ENCODE results near the gene TMEM250. TPM values are rescaled to one million over a fixed set of nuclear protein-coding genes. Genes with fewer than 3 reads are reported as not detected.
A peak's percentile ranks its signal among the peaks of the same experiment; 100 is the strongest.

The TMEM250 gene
- total RNA-seq, 1 experiment from 2014 or later, result 37.5 TPM

DNA sequence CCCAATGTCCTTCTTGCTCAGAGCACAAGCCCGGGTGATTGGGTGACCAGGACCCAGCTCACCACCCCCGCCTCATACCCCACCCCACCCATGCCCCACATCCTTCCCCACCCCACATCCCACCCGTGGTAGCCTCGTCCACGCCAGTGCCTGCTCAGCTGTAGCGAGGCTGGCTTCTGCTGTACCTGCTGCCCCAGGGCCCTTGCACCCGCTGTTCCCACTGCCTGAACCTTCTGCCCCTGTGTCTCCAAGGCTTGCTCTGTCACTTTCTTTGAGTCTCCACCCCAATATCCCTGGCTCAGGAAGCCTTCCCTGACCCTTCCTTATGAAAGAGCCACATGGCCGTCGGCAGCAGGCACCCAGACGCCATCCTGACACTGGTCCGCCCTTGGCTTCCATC, 20.5 kb downstream of the TMEM250 start (continued):
- TF ChIP-seq CEBPB (IDR thresholded peaks at IDR 0.05; ENCODE audit: low read depth) (no peak), ATF3 (IDR thresholded peaks at IDR 0.05) (no peak), RAD21 (IDR thresholded peaks at IDR 0.05; ENCODE audit: low read depth) (no peak), SIN3A (IDR thresholded peaks at IDR 0.05; ENCODE audit: low read depth) (no peak), SRF (IDR thresholded peaks at IDR 0.05; ENCODE audit: low read depth) (no peak), SP1 (IDR thresholded peaks at IDR 0.05; ENCODE audit: low read depth) (no peak), EZH2 (IDR thresholded peaks at IDR 0.05) (no peak), CBX3 (IDR thresholded peaks at IDR 0.05; ENCODE audit: low read depth) (no peak)

GRCh38 chr9:136096505-136097001, 22.1 kb downstream of the TMEM250 start:
- peak overlapping the region in 1 of 2 experiments; percentile 78; a peak in 2 of 4 replicates for H3K4me3 ChIP-seq (replicated peaks in 1 of 2; ENCODE audit: low read depth in 1 of 2, low read length in 2 of 2)
- H4K20me1 ChIP-seq (ENCODE audit: insufficient read depth), result no peaks in the 10 kb centered on the region
- H2AFZ ChIP-seq (ENCODE audit: low read depth, low read length, poor library complexity, severe bottlenecking), result no peak overlapping the region
- RAD21 ChIA-PET (ENCODE audit: low non-redundant PET in 1 of 2, low total read pairs in 2 of 2, uncharacterized antibody in 2 of 2, unreplicated experiment in 2 of 2), result no interaction called here
- no TSS peak for BruUV-seq (replicated peaks)
- peak overlapping the region; percentile 61 for H3K9ac ChIP-seq (ENCODE audit: low read length)
- intact Hi-C loops (cut with micrococcal nuclease), result no loop called here
- no peaks in the 10 kb centered on the region for H3K9me3 ChIP-seq (ENCODE audit: control insufficient read depth in 1 of 2, insufficient read depth in 1 of 2, low read depth in 1 of 2, low read length in 2 of 2)
- CTCF ChIA-PET, result interaction anchor here (1.1 kb wide), 1 partner anchor 13 kb away, joined by 3 read pairs; no protein-coding TSS in a partner anchor
- no peaks in the 10 kb centered on the region for H3K9me2 ChIP-seq (ENCODE audit: insufficient read depth)
- no peaks in the 10 kb centered on the region for H3K27me3 ChIP-seq (ENCODE audit: insufficient read depth, low read length)
- ATAC-seq (no peak), DNase-seq (ENCODE audit: low read depth, low spot score) (no peak)
- H3K36me3 ChIP-seq (ENCODE audit: control insufficient read depth in 1 of 2, insufficient read depth in 2 of 2, low read length in 2 of 2), result 0 out of 4 replicates have a peak, but pooled peaks cover 0 to 7% of the 10 kb centered on the region in 2 experiments
- H3K4me2 ChIP-seq (ENCODE audit: low read length), result peak overlapping the region; percentile 80
- no peak overlapping the region for H3K27ac ChIP-seq (ENCODE audit: low read depth, low read length)
- H3K4me1 ChIP-seq (ENCODE audit: control insufficient read depth in 1 of 2, insufficient read depth in 2 of 2, low read length in 2 of 2), result peaks cover 30 to 45% of the 10 kb centered on the region in 2 experiments
- H3K79me2 ChIP-seq (ENCODE audit: insufficient read depth, low read length), result peaks cover 31% of the 10 kb centered on the region
- no peak for TF ChIP-seq SP1 (IDR thresholded peaks at IDR 0.05; ENCODE audit: low read depth)
- TF ChIP-seq SRF (IDR thresholded peaks at IDR 0.05; ENCODE audit: low read depth), result no peak
- TF ChIP-seq EGR1 (IDR thresholded peaks at IDR 0.05; ENCODE audit: low read depth), result no peak
- no peak for TF ChIP-seq ZBTB33 (IDR thresholded peaks at IDR 0.05; ENCODE audit: extremely low read depth, insufficient replicate concordance, low read length)
- POLR2A ChIA-PET, result interaction anchor here (0.6 to 1.0 kb wide), 2 partner anchors 12 to 43 kb away, joined by 4 read pairs; no protein-coding TSS in a partner anchor
